Tibial artery (tissue), 4 donors: ENCODE data around the gene POLE.

Experiments
- DNase-seq, 2 donors: peaks; one replicate each; pipeline ENCODE4 v3.0.0-alpha.2; 2019
- H3K27ac ChIP-seq, 2 donors: fragments of 200-600 bp; sonication (generic) in 1 of 2; 1 replicate in 1 of 2; 2 replicates in 1 of 2; pipeline ENCODE4 v1.5.1; 2018 to 2019; ENCODE audit warnings: mild to moderate bottlenecking in 1 of 2
- H3K27me3 ChIP-seq, 2 donors: fragments of 200-600 bp; sonication (generic) in 1 of 2; one replicate each; pipeline versions ENCODE4 v1.5.1 to v1.6.0; 2016 to 2019
- H3K36me3 ChIP-seq, 3 donors: fragments of 200-600 bp; sonication (generic) in 2 of 3; one replicate each; pipeline ENCODE4 v1.5.1; 2016 to 2019; ENCODE audit warnings: mild to moderate bottlenecking in 2 of 3
- H3K4me1 ChIP-seq, 4 donors: fragments of 200-600 bp; sonication (generic) in 2 of 4; 1 replicate in 3 of 4; 2 replicates in 1 of 4; pipeline ENCODE4 v1.5.1; 2016 to 2019
- H3K4me3 ChIP-seq, 2 donors: fragments of 200-600 bp; sonication (generic) in 1 of 2; 1 replicate in 1 of 2; 2 replicates in 1 of 2; pipeline ENCODE4 v1.5.1; 2018 to 2019; ENCODE audit warnings: mild to moderate bottlenecking in 2 of 2
- H3K9me3 ChIP-seq, 3 donors: fragments of 200-600 bp; sonication (generic) in 1 of 3; one replicate each; pipeline ENCODE4 v1.5.1; 2016 to 2019
- intact Hi-C: fragments of 100-400 bp; cut with DNase I; formaldehyde crosslinking; loops from one replicate; pipeline ENCODE4 v1.15.0; 2023; ENCODE audit warnings: low total_unique reads
- TF ChIP-seq, protein P1 (sequence below), 2 experiments: fragments of 200-600 bp in 1 of 2; fragments of 450-650 bp in 1 of 2; IDR thresholded peaks; one replicate each; pipeline ENCODE4 v1.5.1; 2017 to 2019; ENCODE audit warnings: antibody characterized with exemption in 2 of 2, mild to moderate bottlenecking in 1 of 2, moderate library complexity in 1 of 2

The POLE gene

DNA sequence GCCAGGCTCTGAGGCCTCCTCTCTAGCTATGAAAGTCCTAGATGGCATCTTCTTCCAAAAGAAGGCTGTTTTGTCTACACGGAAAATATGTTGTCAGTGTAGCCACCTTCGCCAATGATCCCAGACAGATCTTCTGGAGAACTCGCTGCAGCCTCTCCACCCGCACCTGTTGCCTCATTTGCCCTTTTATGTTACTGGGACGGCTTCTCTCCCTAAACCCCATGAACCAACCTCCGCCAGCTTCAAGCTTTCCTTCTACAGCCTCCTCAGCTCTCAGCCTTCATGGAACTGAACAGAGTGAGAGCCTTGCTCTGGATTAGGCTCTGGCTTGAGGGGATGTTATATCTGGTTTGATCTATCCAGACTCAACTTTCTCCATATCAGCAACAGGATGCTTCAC is 57.8 kb downstream of the POLE start:
- H3K27me3 ChIP-seq, result no peaks in the 10 kb centered on the region
- H3K36me3 ChIP-seq, result peaks cover 51 to 76% (median 74%) of the 10 kb centered on the region in 3 donors

DNA sequence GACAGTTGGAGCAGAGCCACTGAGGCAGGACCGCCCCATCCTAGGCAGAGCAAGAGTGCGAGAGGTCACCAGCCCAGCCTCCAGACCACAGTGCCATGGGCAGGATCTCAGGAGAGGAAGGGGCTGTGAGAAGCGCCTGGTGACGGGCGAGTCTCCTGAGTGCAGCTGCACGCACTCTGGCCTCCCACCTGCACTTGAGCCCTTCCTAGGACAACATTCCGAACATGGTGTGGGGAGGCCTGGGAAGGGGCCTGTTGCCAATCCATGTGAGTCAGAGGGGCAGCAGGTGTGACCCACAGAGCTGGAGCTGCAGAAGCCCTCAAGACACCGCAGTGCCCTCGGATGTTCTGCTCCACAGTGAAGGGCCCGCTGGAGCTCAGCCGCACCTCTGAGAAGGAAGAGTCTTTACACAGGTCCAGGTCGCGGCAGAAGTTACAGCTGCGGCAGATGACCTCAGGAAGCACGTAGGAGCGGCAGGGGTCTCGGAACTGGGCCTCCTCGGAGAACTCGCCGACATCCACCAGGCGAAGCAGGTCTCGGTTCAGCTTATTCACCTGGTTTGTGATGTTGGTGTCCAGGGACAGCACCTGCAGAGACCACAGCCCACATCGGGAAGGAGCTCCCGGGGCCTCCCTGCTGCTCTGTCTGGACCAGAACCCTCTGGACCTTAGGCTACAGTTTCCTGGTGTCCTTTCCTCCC is 61.3 kb downstream of the POLE start:
- peaks cover 19 to 49% (median 45%) of the 10 kb centered on the region in 3 donors for H3K36me3 ChIP-seq
- DNase-seq, result no peak
- no peaks in the 10 kb centered on the region for H3K9me3 ChIP-seq
- H3K4me3 ChIP-seq, result no peak overlapping the region
- peaks cover 0 to 6% of the 10 kb centered on the region in 2 donors for H3K27me3 ChIP-seq
- peaks cover 0 to 13% (median 8%) of the 10 kb centered on the region in 4 donors for H3K4me1 ChIP-seq
- no peak overlapping the region for H3K27ac ChIP-seq
- intact Hi-C loops, result no loop called here
- TF ChIP-seq, protein P1, sequence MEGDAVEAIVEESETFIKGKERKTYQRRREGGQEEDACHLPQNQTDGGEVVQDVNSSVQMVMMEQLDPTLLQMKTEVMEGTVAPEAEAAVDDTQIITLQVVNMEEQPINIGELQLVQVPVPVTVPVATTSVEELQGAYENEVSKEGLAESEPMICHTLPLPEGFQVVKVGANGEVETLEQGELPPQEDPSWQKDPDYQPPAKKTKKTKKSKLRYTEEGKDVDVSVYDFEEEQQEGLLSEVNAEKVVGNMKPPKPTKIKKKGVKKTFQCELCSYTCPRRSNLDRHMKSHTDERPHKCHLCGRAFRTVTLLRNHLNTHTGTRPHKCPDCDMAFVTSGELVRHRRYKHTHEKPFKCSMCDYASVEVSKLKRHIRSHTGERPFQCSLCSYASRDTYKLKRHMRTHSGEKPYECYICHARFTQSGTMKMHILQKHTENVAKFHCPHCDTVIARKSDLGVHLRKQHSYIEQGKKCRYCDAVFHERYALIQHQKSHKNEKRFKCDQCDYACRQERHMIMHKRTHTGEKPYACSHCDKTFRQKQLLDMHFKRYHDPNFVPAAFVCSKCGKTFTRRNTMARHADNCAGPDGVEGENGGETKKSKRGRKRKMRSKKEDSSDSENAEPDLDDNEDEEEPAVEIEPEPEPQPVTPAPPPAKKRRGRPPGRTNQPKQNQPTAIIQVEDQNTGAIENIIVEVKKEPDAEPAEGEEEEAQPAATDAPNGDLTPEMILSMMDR (IDR thresholded peaks at IDR 0.05), result no peak

More for the DNA sequence above, 57.8 kb downstream of the POLE start:
- Histone ChIP-seq H3K27ac (no peak overlapping the region), H3K4me1 (no peaks in the 10 kb centered on the region), H3K9me3 (no peaks in the 10 kb centered on the region), H3K4me3 (no peak overlapping the region)
- intact Hi-C loops, result no loop called here
- TF ChIP-seq, protein P1 (IDR thresholded peaks at IDR 0.05), result no peak
- DNase-seq, result no peak

DNA sequence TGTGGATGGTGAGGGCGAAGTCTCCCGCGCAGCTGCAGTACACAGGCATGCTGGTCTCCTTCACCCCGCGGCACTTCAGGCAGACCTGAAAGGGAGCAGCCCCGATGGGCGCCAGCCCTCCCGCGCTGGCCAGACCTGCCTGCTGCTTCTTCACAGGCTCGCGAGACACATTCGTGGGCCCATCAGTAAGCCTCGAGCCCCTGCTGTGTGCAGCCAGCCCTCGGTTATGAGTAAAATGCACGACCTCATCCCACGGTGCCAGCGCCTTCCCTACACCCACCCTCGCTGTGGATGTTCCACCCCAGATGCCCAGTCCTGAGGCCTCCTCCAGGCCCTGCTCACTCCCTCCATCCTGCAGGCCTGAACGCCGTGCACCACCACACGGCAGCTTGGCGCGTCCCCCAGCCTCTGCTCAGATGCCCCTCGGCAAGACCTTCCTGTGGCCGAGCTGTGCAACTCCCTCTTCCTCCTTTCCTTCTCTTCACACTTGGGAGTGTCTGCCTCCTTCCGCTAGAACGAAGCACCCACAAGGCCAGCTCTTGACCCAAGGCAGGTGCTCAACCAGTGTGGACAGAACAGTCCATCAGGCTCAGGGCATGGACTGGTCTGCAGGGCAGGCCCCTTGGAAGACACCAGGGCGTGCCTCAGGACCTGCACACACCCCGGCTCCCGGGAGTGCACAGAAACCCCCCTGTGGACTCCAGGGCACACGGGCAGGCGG is 62.1 kb downstream of the POLE start:
- Histone ChIP-seq H3K4me3 (no peak overlapping the region), H3K27me3 (peaks cover 0 to 14% of the 10 kb centered on the region in 2 donors), H3K27ac (no peak overlapping the region), H3K36me3 (peaks cover 10 to 41% (median 37%) of the 10 kb centered on the region in 3 donors), H3K9me3 (no peaks in the 10 kb centered on the region), H3K4me1 (peaks cover 0 to 13% (median 8%) of the 10 kb centered on the region in 4 donors)
- TF ChIP-seq, protein P1 (IDR thresholded peaks at IDR 0.05), result no peak
- intact Hi-C loops, result no loop called here
- no peak for DNase-seq

DNA sequence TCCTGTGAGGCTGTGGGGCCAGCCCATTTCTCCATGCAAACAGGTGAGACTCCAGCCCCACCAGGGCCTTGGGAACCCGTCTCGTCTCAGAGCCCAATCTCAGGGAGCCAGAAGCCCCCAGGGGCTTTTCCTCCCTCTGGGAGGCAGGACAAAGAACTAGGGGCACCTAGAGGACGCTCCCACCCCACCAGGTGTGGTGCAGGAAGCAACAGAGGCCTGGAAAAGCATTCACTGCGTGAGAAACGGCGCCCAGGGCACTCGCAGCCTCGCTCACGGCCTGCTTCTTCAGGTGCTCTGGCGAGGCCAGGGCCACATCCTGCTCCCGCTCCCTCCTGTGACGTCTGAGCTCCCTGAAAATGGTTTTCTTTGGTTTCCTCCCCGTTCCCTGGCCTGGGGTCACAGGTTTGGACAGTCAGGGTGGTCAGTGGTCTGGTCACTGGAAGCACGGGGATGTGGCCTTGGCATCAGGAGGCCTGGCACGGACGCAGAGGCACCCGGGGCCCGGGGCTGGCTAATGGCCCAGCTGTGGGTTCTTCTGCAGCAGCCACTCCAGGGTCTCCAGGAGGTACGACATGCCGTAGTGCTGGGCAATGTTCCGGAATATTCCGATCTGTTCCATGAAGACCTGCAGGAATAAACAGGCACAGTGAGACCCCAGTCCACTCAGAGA is 62.8 kb downstream of the POLE start:
- intact Hi-C loops, result no loop called here
- no peak overlapping the region for H3K27ac ChIP-seq
- no peak for DNase-seq
- H3K36me3 ChIP-seq, result peaks cover 3 to 33% (median 29%) of the 10 kb centered on the region in 3 donors
- H3K9me3 ChIP-seq, result no peaks in the 10 kb centered on the region
- TF ChIP-seq, protein P1 (IDR thresholded peaks at IDR 0.05), result no peak
- H3K4me1 ChIP-seq, result peaks cover 0 to 17% (median 8%) of the 10 kb centered on the region in 4 donors
- H3K4me3 ChIP-seq, result no peak overlapping the region
- H3K27me3 ChIP-seq, result peaks cover 2 to 22% of the 10 kb centered on the region in 2 donors

DNA sequence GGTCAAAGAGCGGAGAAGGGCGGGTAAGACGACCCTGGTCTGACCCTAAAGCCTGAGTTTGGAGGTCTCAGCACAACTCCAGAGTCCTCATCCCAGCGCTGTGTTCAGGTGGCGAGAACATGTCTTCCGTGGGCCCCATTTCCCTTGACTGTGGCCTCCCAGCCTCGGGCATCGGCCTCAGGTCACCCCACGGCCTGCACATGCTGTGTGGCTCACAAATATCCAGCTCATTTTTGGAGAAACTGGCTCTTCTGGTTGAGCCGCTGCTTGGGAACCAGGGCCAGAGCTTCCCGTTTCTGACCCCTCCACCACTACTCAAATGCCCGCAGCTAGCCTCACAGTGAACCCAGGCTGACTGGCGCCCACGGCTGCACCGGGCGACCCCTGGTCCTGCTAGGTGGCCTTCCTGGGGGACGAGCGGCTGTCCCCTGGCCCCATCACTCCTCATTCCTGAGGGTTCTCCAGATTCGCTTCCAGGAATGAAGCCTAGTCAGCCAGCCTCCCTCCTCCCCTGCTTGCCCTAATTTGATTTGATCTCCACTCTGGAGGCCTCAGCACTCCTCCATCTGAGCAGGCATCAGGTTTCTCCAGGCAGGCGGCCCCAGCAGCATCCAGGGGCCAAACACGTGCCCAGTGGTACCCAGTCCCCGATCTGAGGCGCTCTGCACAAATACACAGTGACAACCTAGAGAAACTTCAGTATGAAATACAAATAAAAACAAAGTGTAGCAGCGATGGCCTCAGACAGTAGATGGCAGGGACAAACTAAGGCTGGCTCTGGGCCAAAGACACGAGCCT is 63.9 kb downstream of the POLE start:
- no peak for DNase-seq
- TF ChIP-seq, protein P1 (IDR thresholded peaks at IDR 0.05), result no peak
- Histone ChIP-seq H3K9me3 (no peaks in the 10 kb centered on the region), H3K27me3 (peaks cover 3 to 31% of the 10 kb centered on the region in 2 donors), H3K4me1 (peaks cover 0 to 27% (median 11%) of the 10 kb centered on the region in 4 donors), H3K27ac (no peak overlapping the region), H3K36me3 (peaks cover 0 to 28% (median 22%) of the 10 kb centered on the region in 3 donors), H3K4me3 (no peak overlapping the region)
- intact Hi-C loops, result no loop called here
